WERI-Rb-1 (cell line): ENCODE measurements around the gene IZUMO1.
"Not testable (repeated sequence)": the region's sequence is repeated elsewhere in the genome, so short reads cannot be mapped to it uniquely, and the experiment has no call there.

Experiments used
- DNase-seq: peaks from one replicate; pipeline ENCODE4 v3.0.0-alpha.2; 2020
- H3K27ac ChIP-seq: fragments of 250-450 bp; sonication (Bioruptor Pico); 2 replicates; pipeline ENCODE4 v1.5.1; 2020; ENCODE audit warnings: mild to moderate bottlenecking, moderate library complexity
- H3K27me3 ChIP-seq: fragments of 250-450 bp; sonication (Bioruptor Pico); 2 replicates; pipeline ENCODE4 v1.5.1; 2021; ENCODE audit warnings: mild to moderate bottlenecking, low read depth, moderate library complexity; ENCODE audit not compliant: insufficient read depth, severe bottlenecking
- H3K36me3 ChIP-seq: fragments of 250-450 bp; sonication (Bioruptor Pico); 2 replicates; pipeline ENCODE4 v1.5.1; 2020; ENCODE audit warnings: mild to moderate bottlenecking, moderate library complexity
- H3K4me3 ChIP-seq: 2 replicates; pipeline ENCODE4 v1.5.1; 2011; ENCODE audit warnings: low read depth, mild to moderate bottlenecking, control low read depth, low read length
- H3K9me3 ChIP-seq: fragments of 250-450 bp; sonication (Bioruptor Pico); 2 replicates; pipeline ENCODE4 v1.5.1; 2021; ENCODE audit warnings: mild to moderate bottlenecking, moderate library complexity; ENCODE audit not compliant: severe bottlenecking
- TF ChIP-seq, protein P1 (sequence below): IDR thresholded peaks from 2 replicates; pipeline ENCODE4 v1.5.1; 2011; ENCODE audit warnings: low read depth, mild to moderate bottlenecking, control low read depth, inconsistent platforms, low read length

The IZUMO1 gene

GRCh38 chr19:48720613-48721296 is 26.0 kb downstream of the IZUMO1 start:
- Histone ChIP-seq H3K9me3 (no peaks in the 10 kb centered on the region), H3K4me3 (peak overlapping the region; percentile 81), H3K36me3 (no peaks in the 10 kb centered on the region; the same call in 1 of the 2 replicates), H3K27ac (peak overlapping the region; percentile 88), H3K27me3 (no peaks in the 10 kb centered on the region)
- TF ChIP-seq, protein P1, sequence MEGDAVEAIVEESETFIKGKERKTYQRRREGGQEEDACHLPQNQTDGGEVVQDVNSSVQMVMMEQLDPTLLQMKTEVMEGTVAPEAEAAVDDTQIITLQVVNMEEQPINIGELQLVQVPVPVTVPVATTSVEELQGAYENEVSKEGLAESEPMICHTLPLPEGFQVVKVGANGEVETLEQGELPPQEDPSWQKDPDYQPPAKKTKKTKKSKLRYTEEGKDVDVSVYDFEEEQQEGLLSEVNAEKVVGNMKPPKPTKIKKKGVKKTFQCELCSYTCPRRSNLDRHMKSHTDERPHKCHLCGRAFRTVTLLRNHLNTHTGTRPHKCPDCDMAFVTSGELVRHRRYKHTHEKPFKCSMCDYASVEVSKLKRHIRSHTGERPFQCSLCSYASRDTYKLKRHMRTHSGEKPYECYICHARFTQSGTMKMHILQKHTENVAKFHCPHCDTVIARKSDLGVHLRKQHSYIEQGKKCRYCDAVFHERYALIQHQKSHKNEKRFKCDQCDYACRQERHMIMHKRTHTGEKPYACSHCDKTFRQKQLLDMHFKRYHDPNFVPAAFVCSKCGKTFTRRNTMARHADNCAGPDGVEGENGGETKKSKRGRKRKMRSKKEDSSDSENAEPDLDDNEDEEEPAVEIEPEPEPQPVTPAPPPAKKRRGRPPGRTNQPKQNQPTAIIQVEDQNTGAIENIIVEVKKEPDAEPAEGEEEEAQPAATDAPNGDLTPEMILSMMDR: no peak
- DNase-seq: peak; percentile 99

DNA sequence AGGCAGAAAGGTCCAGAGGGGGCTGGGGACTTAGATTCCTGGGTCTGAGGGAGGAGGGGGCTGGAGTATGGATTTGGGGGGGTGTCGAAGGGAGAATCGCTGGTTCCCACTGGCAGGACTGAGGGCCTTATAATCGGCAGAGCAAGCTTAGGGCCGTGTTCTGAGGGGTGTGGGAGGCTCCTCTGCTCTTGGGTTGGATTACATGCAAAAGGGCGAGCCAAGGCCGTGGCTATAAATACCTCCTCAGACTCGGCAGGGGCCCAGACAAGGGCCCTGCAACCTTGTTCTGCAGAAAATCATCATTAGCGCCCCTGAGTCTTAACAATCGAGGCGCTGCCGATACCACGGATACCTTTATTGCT is 26.5 kb downstream of the IZUMO1 start:
- TF ChIP-seq, protein P1: no peak
- Histone ChIP-seq H3K27ac (peak overlapping the region; percentile 19; the same call in 1 of the 2 replicates), H3K27me3 (no peaks in the 10 kb centered on the region), H3K36me3 (no peaks in the 10 kb centered on the region; the same call in 1 of the 2 replicates), H3K4me3 (peak overlapping the region; percentile 81), H3K9me3 (no peaks in the 10 kb centered on the region)
- DNase-seq: no peak

DNA sequence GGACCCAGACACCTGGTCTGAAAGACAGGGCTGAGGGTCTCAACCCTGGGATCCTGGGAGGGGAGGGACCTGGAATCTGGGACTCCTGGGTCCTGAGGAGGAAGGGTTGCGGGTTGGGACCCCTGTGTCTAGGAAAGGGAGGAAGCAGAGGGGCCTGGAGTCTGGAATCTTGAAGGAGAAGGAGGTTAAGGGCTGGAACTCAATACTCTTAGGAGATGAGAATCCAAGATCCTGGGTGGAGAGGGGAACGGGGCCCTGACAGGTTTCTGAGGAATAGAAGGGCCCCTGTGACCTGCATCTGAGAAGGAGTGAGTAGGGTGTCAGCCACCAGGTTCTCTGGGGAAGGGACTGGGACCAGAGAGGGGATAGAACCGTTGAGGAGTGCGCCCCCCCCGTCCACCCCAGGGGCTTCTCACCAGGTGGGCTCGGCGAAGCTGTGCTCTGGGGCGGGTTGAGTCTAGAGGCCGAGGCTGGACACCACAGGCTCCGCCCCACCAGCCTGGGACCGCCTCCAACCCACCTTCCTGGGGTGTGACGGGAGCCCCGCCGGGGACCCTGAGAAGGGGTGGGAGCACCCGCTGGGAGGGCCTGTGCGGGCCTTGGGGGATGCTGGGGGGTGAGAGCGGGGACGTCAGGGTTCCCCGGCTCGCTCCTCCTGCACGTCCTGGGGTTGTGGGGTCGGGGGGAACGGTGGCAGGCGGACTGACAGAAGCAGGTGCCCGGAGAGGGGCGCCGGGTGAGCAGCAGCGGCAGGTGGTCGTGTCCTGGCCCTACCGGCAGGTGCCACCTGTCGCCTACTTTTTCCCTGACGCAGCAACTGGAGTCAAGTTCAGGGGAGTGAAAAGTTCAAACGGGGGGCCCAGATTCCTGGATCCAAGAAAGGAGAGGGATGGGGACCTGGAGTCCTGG is 27.2 kb downstream of the IZUMO1 start, which contains the start of gene MAMSTR:
TSS of gene MAMSTR (minus strand) at position 463 of the 909 bp plus-strand sequence. CDS start 694 bp downstream, outside the sequence.
- Histone ChIP-seq H3K4me3 (peak within 1 kb of the TSS; percentile 81), H3K27me3 (no peaks in the 10 kb centered on the region), H3K9me3 (no peaks in the 10 kb centered on the region), H3K27ac (peak within 1 kb of the TSS; percentile 88), H3K36me3 (no peaks in the 10 kb centered on the region; the same call in 1 of the 2 replicates)
- TF ChIP-seq, protein P1: 0 out of 2 replicates have a peak, but pooled peaks have one; percentile 7
- DNase-seq: peak; percentile 46

GRCh38 chr19:48718711-48719231 is 27.9 kb downstream of the IZUMO1 start:
- no peaks in the 10 kb centered on the region for H3K9me3 ChIP-seq
- no peaks in the 10 kb centered on the region for H3K27me3 ChIP-seq
- H3K36me3 ChIP-seq: no peaks in the 10 kb centered on the region; the same call in 1 of the 2 replicates
- TF ChIP-seq, protein P1: no peak
- H3K4me3 ChIP-seq: no peak overlapping the region
- no peak for DNase-seq
- no peak overlapping the region for H3K27ac ChIP-seq

- DNase-seq, H3K27me3 ChIP-seq, H3K9me3 ChIP-seq, H3K27ac ChIP-seq, H3K36me3 ChIP-seq, H3K4me3 ChIP-seq: not testable (repeated sequence)
Measured at GRCh38 chr19:48718106-48718505, 28.6 kb downstream of the IZUMO1 start.
